ENCODE data around the gene RPS3.

- TF ChIP-seq CTCF (conservative IDR thresholded peaks at IDR 0.05 in 1 of 2, IDR thresholded peaks at IDR 0.05 in 1 of 2; ENCODE audit: extremely low read depth in 1 of 2, insufficient read depth in 1 of 2, low read depth in 1 of 2, low read length in 2 of 2) (no peak), EZH2 (IDR thresholded peaks at IDR 0.05; ENCODE audit: borderline replicate concordance, low read length) (no peak)
Observed at GRCh38 chr11:75389925-75390324, 9.4 kb upstream of the RPS3 start.

Measured in mammary epithelial cell (primary cell).